ENCODE measurements around the gene MOGAT3. TPM values are rescaled to one million over a fixed set of nuclear protein-coding genes. Genes with fewer than 3 reads are reported as not detected.

The MOGAT3 gene
- total and polyA plus RNA-seq, 9 of the 15 experiments (the other 6 are each of a cell fraction or from before 2014, with no cell fraction given), result 0.07 to 0.17 (median 0.13) TPM; not detected in 6

DNA sequence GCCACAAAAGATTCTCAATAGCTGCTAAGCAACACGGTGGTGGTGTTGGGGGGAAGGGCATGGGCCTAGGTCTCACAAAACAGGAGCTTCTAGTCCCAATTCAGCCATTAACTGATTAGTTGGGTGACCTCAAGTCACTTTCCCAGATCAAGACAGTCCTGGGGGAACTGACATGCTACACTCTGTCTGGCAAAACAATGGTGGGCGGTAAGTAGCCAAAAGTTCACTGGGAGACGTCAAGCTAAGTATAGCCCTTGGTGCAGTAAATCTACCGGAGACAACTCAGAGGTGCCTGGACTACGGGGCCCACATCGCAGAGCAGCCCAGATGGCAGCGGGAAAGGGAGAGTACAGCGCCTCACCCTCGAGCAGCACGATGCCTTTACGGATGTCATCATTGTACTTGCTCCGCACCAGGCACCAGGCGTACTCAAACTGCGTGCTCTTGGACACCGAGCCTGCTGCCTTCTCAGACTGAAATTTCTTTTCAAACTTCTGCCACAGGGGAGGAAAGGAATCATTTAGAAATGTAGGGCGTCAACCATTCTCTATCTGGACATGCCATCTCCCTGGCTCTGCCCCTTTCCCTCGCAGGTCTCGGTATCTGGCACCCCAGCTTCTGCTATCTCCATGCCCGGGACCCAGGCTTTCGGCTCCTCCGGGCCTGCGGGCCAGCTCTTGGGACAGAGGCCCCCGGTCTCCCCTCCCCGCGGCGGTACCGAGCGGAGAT is 43.0 kb upstream of the MOGAT3 start (continued):
- TF ChIP-seq, protein P1, sequence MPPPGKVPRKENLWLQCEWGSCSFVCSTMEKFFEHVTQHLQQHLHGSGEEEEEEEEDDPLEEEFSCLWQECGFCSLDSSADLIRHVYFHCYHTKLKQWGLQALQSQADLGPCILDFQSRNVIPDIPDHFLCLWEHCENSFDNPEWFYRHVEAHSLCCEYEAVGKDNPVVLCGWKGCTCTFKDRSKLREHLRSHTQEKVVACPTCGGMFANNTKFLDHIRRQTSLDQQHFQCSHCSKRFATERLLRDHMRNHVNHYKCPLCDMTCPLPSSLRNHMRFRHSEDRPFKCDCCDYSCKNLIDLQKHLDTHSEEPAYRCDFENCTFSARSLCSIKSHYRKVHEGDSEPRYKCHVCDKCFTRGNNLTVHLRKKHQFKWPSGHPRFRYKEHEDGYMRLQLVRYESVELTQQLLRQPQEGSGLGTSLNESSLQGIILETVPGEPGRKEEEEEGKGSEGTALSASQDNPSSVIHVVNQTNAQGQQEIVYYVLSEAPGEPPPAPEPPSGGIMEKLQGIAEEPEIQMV (tag; conservative IDR thresholded peaks at IDR 0.05; ENCODE audit: low read depth), result no peak
- no peak for TF ChIP-seq TSC22D4 (tag; IDR thresholded peaks at IDR 0.05)
- no peak for TF ChIP-seq ZNF384 (IDR thresholded peaks at IDR 0.05; ENCODE audit: low read depth, low read length)
- no peak for TF ChIP-seq ZNF551 (CRISPR knock-in tag; IDR thresholded peaks at IDR 0.05)
- no peak for TF ChIP-seq ZNF778 (CRISPR knock-in tag; IDR thresholded peaks at IDR 0.05)
- no peak for TF ChIP-seq ZNF696 (CRISPR knock-in tag; conservative IDR thresholded peaks at IDR 0.05)
- no peak for TF ChIP-seq SRSF1 (IDR thresholded peaks at IDR 0.05; ENCODE audit: low read depth, low read length)
- TF ChIP-seq CBX2 (IDR thresholded peaks at IDR 0.05; ENCODE audit: insufficient read depth, low read length, poor library complexity, severe bottlenecking), result no peak
- TF ChIP-seq, protein P2, sequence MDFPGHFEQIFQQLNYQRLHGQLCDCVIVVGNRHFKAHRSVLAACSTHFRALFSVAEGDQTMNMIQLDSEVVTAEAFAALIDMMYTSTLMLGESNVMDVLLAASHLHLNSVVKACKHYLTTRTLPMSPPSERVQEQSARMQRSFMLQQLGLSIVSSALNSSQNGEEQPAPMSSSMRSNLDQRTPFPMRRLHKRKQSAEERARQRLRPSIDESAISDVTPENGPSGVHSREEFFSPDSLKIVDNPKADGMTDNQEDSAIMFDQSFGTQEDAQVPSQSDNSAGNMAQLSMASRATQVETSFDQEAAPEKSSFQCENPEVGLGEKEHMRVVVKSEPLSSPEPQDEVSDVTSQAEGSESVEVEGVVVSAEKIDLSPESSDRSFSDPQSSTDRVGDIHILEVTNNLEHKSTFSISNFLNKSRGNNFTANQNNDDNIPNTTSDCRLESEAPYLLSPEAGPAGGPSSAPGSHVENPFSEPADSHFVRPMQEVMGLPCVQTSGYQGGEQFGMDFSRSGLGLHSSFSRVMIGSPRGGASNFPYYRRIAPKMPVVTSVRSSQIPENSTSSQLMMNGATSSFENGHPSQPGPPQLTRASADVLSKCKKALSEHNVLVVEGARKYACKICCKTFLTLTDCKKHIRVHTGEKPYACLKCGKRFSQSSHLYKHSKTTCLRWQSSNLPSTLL (IDR thresholded peaks at IDR 0.05), result no peak
- no peak for TF ChIP-seq CBX8 (IDR thresholded peaks at IDR 0.05; ENCODE audit: borderline replicate concordance, extremely low read depth, low read depth, low read length, poor library complexity, severe bottlenecking)
- TF ChIP-seq, protein P3, sequence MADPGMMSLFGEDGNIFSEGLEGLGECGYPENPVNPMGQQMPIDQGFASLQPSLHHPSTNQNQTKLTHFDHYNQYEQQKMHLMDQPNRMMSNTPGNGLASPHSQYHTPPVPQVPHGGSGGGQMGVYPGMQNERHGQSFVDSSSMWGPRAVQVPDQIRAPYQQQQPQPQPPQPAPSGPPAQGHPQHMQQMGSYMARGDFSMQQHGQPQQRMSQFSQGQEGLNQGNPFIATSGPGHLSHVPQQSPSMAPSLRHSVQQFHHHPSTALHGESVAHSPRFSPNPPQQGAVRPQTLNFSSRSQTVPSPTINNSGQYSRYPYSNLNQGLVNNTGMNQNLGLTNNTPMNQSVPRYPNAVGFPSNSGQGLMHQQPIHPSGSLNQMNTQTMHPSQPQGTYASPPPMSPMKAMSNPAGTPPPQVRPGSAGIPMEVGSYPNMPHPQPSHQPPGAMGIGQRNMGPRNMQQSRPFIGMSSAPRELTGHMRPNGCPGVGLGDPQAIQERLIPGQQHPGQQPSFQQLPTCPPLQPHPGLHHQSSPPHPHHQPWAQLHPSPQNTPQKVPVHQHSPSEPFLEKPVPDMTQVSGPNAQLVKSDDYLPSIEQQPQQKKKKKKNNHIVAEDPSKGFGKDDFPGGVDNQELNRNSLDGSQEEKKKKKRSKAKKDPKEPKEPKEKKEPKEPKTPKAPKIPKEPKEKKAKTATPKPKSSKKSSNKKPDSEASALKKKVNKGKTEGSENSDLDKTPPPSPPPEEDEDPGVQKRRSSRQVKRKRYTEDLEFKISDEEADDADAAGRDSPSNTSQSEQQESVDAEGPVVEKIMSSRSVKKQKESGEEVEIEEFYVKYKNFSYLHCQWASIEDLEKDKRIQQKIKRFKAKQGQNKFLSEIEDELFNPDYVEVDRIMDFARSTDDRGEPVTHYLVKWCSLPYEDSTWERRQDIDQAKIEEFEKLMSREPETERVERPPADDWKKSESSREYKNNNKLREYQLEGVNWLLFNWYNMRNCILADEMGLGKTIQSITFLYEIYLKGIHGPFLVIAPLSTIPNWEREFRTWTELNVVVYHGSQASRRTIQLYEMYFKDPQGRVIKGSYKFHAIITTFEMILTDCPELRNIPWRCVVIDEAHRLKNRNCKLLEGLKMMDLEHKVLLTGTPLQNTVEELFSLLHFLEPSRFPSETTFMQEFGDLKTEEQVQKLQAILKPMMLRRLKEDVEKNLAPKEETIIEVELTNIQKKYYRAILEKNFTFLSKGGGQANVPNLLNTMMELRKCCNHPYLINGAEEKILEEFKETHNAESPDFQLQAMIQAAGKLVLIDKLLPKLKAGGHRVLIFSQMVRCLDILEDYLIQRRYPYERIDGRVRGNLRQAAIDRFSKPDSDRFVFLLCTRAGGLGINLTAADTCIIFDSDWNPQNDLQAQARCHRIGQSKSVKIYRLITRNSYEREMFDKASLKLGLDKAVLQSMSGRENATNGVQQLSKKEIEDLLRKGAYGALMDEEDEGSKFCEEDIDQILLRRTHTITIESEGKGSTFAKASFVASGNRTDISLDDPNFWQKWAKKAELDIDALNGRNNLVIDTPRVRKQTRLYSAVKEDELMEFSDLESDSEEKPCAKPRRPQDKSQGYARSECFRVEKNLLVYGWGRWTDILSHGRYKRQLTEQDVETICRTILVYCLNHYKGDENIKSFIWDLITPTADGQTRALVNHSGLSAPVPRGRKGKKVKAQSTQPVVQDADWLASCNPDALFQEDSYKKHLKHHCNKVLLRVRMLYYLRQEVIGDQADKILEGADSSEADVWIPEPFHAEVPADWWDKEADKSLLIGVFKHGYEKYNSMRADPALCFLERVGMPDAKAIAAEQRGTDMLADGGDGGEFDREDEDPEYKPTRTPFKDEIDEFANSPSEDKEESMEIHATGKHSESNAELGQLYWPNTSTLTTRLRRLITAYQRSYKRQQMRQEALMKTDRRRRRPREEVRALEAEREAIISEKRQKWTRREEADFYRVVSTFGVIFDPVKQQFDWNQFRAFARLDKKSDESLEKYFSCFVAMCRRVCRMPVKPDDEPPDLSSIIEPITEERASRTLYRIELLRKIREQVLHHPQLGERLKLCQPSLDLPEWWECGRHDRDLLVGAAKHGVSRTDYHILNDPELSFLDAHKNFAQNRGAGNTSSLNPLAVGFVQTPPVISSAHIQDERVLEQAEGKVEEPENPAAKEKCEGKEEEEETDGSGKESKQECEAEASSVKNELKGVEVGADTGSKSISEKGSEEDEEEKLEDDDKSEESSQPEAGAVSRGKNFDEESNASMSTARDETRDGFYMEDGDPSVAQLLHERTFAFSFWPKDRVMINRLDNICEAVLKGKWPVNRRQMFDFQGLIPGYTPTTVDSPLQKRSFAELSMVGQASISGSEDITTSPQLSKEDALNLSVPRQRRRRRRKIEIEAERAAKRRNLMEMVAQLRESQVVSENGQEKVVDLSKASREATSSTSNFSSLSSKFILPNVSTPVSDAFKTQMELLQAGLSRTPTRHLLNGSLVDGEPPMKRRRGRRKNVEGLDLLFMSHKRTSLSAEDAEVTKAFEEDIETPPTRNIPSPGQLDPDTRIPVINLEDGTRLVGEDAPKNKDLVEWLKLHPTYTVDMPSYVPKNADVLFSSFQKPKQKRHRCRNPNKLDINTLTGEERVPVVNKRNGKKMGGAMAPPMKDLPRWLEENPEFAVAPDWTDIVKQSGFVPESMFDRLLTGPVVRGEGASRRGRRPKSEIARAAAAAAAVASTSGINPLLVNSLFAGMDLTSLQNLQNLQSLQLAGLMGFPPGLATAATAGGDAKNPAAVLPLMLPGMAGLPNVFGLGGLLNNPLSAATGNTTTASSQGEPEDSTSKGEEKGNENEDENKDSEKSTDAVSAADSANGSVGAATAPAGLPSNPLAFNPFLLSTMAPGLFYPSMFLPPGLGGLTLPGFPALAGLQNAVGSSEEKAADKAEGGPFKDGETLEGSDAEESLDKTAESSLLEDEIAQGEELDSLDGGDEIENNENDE (IDR thresholded peaks at IDR 0.05; ENCODE audit: low read depth, low read length), result no peak

All from K562 (cell line).